Liver (tissue), 9 donors: ENCODE data around the gene APOL4. TPM values are rescaled to one million over a fixed set of nuclear protein-coding genes. Genes with fewer than 3 reads are reported as not detected.

Experiments used
- DNase-seq: peaks from one replicate; pipeline ENCODE4 v3.0.0-alpha.2; 2017; ENCODE audit warnings: low spot score
- H3K27ac ChIP-seq, 2 donors: one replicate each; pipeline ENCODE4 v1.7.0; 2013; ENCODE audit warnings: inconsistent platforms in 2 of 2, low read length in 2 of 2, control low read depth in 1 of 2, low read depth in 1 of 2, mild to moderate bottlenecking in 1 of 2
- H3K27me3 ChIP-seq, 4 donors: one replicate each; pipeline versions ENCODE4 v1.6.1 to v1.7.0; 2013; ENCODE audit warnings: low read length in 3 of 4, inconsistent platforms in 1 of 4, mild to moderate bottlenecking in 1 of 4, moderate library complexity in 1 of 4; ENCODE audit not compliant: control insufficient read depth in 4 of 4, insufficient read depth in 4 of 4
- H3K36me3 ChIP-seq, 4 donors: one replicate each; pipeline versions ENCODE4 v1.6.1 to v1.7.0; 2013; ENCODE audit warnings: low read length in 3 of 4, mild to moderate bottlenecking in 3 of 4, low read depth in 1 of 4, moderate library complexity in 1 of 4; ENCODE audit not compliant: control insufficient read depth in 4 of 4, insufficient read depth in 3 of 4
- H3K4me1 ChIP-seq, 4 donors: one replicate each; pipeline versions ENCODE4 v1.6.1 to v1.7.0; 2013; ENCODE audit warnings: low read length in 3 of 4, mild to moderate bottlenecking in 3 of 4, moderate library complexity in 1 of 4; ENCODE audit not compliant: control insufficient read depth in 4 of 4, insufficient read depth in 4 of 4
- H3K4me3 ChIP-seq, 3 donors: one replicate each; pipeline versions ENCODE4 v1.6.1 to v1.7.0; 2013; ENCODE audit warnings: low read length in 3 of 3, control low read depth in 1 of 3, low read depth in 1 of 3, mild to moderate bottlenecking in 1 of 3
- H3K9ac ChIP-seq, 2 donors: one replicate each; pipeline ENCODE4 v1.7.0; 2013; ENCODE audit warnings: low read length in 2 of 2, mild to moderate bottlenecking in 2 of 2, moderate library complexity in 2 of 2, control low read depth in 1 of 2, low read depth in 1 of 2
- H3K9me3 ChIP-seq, 4 donors: one replicate each; pipeline versions ENCODE4 v1.6.1 to v1.7.0; 2013; ENCODE audit warnings: low read length in 3 of 4; ENCODE audit not compliant: control insufficient read depth in 4 of 4
- EGR1 ChIP-seq, 2 donors: IDR thresholded peaks; 2 replicates each; pipeline ENCODE4 v1.6.1; 2016 to 2018; ENCODE audit warnings: antibody characterized with exemption in 2 of 2, low read depth in 2 of 2
- FOXA1 ChIP-seq: IDR thresholded peaks from 2 replicates; pipeline ENCODE4 v1.6.1; 2016; ENCODE audit warnings: antibody characterized with exemption
- FOXA2 ChIP-seq: IDR thresholded peaks from 2 replicates; pipeline ENCODE4 v1.6.1; 2016; ENCODE audit warnings: antibody characterized with exemption
- GABPA ChIP-seq, 2 donors: IDR thresholded peaks in 1 of 2; conservative IDR thresholded peaks in 1 of 2; 2 replicates each; pipeline ENCODE4 v1.6.1; 2016; ENCODE audit warnings: antibody characterized with exemption in 2 of 2, mild to moderate bottlenecking in 1 of 2, moderate library complexity in 1 of 2
- HNF4A ChIP-seq, 2 donors: conservative IDR thresholded peaks; 2 replicates each; pipeline ENCODE4 v1.6.1; 2016; ENCODE audit warnings: antibody characterized with exemption in 2 of 2, mild to moderate bottlenecking in 2 of 2
- HNF4G ChIP-seq: IDR thresholded peaks from 2 replicates; pipeline ENCODE4 v1.6.1; 2016; ENCODE audit warnings: antibody characterized with exemption
- NR2F2 ChIP-seq: IDR thresholded peaks from 2 replicates; pipeline ENCODE4 v1.6.1; 2016; ENCODE audit warnings: antibody characterized with exemption
- RAD21 ChIP-seq, 2 donors: IDR thresholded peaks; 2 replicates each; pipeline ENCODE4 v1.6.1; 2016; ENCODE audit warnings: antibody characterized with exemption in 2 of 2, mild to moderate bottlenecking in 2 of 2
- RXRA ChIP-seq, 2 donors: IDR thresholded peaks; 2 replicates each; pipeline ENCODE4 v1.6.1; 2017 to 2018; ENCODE audit warnings: antibody characterized with exemption in 2 of 2, mild to moderate bottlenecking in 1 of 2
- SP1 ChIP-seq: IDR thresholded peaks from 2 replicates; pipeline ENCODE4 v1.6.1; 2018; ENCODE audit warnings: antibody characterized with exemption, mild to moderate bottlenecking
- YY1 ChIP-seq: IDR thresholded peaks from 2 replicates; pipeline ENCODE4 v1.6.1; 2016; ENCODE audit warnings: antibody characterized with exemption, mild to moderate bottlenecking
- WGBS: extraction: QIAGEN DNeasy Blood & Tissue Kit; methylation state at CpG from one replicate; pipeline ENCODE4 v1.1.7; 2013; 5-methylcytosine and 5-hydroxymethylcytosine counted together
- polyA plus RNA-seq, 2 donors: library from polyadenylated mRNA; stranded (reverse) in 1 of 2; unstranded in 1 of 2; fragments of 200-250 nt in 1 of 2; fragments of >200 nt in 1 of 2; fragmentation: Nextera tagmentation in 1 of 2; extraction: Ambion mirVana in 1 of 2; gene quantifications; one replicate each; pipeline versions ENCODE4 v1.2.1 to v1.2.3, GENCODE V29; 2013 to 2015
- total RNA-seq, 2 donors: library from RNA; depleted of rRNA; stranded (reverse); fragments of >200 nt; gene quantifications; one replicate each; pipeline ENCODE4 v1.2.3, GENCODE V29; 2014
- TF ChIP-seq, protein P1 (sequence below): IDR thresholded peaks from 2 replicates; pipeline ENCODE4 v1.6.1; 2016; ENCODE audit warnings: antibody characterized with exemption
- TF ChIP-seq, protein P2 (sequence below): fragments of 150-350 bp; IDR thresholded peaks from 2 replicates; pipeline ENCODE4 v1.5.1; 2017; ENCODE audit warnings: improper control_type of control experiment, low read depth, low read length; ENCODE audit not compliant: missing input control
- TF ChIP-seq, protein P3 (sequence below): IDR thresholded peaks from 2 replicates; pipeline ENCODE4 v1.6.1; 2016; ENCODE audit warnings: antibody characterized with exemption
- donor health status: healthy.
- donor health status: healthy.
- donor health status: healthy.
- donor health status: healthy.
- donor health status: healthy.

APOL4 gene
- total and polyA plus RNA-seq, 4 donors = 0.59 to 2.3 (median 1.8) TPM

DNA sequence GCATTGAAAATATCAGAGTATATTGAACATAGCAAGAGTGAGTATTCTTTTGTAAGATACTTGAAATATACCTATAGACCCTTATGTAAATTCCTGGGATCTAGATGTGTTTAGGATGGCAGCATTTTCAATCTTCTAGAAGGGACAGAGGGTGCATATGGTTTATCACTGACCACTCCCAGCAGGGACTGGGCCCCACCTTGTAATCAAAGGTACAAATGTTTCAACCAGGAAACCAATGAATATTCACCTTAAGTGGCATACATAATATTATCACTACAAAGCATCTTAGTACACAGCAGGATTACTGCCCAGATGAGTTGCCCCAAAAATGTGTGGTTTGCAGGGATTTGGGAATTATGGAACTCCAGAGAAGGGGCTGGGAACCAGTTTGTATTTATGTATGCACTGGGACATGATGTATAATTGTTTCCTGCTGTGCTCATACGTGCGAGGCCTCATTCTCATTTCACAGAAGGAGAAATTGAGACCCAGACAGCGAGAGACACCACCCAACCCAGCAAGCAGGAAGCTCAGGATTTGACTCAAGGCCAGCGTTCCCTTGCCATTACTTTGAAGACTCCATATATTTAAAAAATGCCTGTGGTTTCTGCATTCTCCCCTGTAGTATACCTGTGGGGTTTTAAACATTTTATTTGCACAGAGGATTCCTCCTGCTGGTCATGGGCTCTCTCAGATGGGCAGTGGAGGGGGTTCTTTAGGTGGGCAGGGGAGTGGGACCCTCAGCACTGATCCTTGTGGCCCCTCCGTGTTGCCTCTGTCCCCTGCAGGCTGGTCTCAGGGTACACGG is 5.2 kb downstream of the APOL4 start:
- peak overlapping the region in 1 of 2 donors; percentile 39 for H3K27ac ChIP-seq
- WGBS = 75% methylated on average over 6 of the region's 6 CpGs
- DNase-seq = no peak

DNA sequence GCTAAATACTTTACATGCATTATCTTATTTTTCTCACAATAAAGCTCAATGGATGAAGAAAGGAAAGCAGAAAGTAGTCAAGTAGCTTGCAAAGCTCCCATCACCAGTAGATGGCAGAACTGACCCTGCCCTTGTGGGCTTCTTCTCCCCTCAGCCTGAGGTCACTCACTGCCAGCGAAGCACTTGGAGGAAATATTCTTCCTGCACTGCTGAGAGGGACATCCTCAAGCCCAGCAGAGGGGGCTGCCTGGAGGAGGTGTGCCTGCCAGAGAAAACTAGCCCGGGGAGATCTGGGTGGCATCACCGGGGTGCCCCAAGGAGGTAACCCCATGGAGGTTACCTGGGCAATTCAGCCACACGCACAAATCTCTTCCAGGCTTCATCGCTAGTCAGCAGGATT is 6.6 kb downstream of the APOL4 start:
- TF ChIP-seq HNF4A (conservative IDR thresholded peaks at IDR 0.05) (peak in 1 of 2 donors; percentile 15), NR2F2 (peak; percentile 54), RAD21 (IDR thresholded peaks at IDR 0.05) (peak; percentile 89 to 92), HNF4G (no peak), RXRA (IDR thresholded peaks at IDR 0.05) (peak in 1 of 2 donors; percentile 39)
- TF ChIP-seq, protein P1, sequence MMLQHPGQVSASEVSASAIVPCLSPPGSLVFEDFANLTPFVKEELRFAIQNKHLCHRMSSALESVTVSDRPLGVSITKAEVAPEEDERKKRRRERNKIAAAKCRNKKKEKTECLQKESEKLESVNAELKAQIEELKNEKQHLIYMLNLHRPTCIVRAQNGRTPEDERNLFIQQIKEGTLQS = no peak
- TF ChIP-seq, protein P2, sequence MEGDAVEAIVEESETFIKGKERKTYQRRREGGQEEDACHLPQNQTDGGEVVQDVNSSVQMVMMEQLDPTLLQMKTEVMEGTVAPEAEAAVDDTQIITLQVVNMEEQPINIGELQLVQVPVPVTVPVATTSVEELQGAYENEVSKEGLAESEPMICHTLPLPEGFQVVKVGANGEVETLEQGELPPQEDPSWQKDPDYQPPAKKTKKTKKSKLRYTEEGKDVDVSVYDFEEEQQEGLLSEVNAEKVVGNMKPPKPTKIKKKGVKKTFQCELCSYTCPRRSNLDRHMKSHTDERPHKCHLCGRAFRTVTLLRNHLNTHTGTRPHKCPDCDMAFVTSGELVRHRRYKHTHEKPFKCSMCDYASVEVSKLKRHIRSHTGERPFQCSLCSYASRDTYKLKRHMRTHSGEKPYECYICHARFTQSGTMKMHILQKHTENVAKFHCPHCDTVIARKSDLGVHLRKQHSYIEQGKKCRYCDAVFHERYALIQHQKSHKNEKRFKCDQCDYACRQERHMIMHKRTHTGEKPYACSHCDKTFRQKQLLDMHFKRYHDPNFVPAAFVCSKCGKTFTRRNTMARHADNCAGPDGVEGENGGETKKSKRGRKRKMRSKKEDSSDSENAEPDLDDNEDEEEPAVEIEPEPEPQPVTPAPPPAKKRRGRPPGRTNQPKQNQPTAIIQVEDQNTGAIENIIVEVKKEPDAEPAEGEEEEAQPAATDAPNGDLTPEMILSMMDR = peak; percentile 66
- Histone ChIP-seq H3K27ac (no peak overlapping the region), H3K36me3 (no peaks in the 10 kb centered on the region), H3K4me1 (peaks cover 2 to 38% (median 27%) of the 10 kb centered on the region in 4 donors), H3K9me3 (no peaks in the 10 kb centered on the region), H3K9ac (no peak overlapping the region), H3K4me3 (no peak overlapping the region), H3K27me3 (no peaks in the 10 kb centered on the region)
- WGBS = 59% methylated on average over 5 of the region's 5 CpGs
- no peak for DNase-seq

More for the DNA sequence above, 5.2 kb downstream of the APOL4 start:
- Histone ChIP-seq H3K27me3 (no peaks in the 10 kb centered on the region), H3K36me3 (no peaks in the 10 kb centered on the region), H3K4me1 (peaks cover 2 to 40% (median 28%) of the 10 kb centered on the region in 4 donors), H3K9me3 (no peaks in the 10 kb centered on the region), H3K9ac (no peak overlapping the region), H3K4me3 (no peak overlapping the region)
- TF ChIP-seq HNF4A (conservative IDR thresholded peaks at IDR 0.05) (no peak), FOXA2 (no peak), RAD21 (IDR thresholded peaks at IDR 0.05) (no peak), YY1 (no peak), SP1 (no peak), FOXA1 (no peak), RXRA (IDR thresholded peaks at IDR 0.05) (no peak), GABPA (IDR thresholded peaks at IDR 0.05 in 1 of 2, conservative IDR thresholded peaks at IDR 0.05 in 1 of 2) (no peak)
- TF ChIP-seq, protein P3, sequence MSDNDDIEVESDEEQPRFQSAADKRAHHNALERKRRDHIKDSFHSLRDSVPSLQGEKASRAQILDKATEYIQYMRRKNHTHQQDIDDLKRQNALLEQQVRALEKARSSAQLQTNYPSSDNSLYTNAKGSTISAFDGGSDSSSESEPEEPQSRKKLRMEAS = no peak
- TF ChIP-seq, protein P1 = no peak

DNA sequence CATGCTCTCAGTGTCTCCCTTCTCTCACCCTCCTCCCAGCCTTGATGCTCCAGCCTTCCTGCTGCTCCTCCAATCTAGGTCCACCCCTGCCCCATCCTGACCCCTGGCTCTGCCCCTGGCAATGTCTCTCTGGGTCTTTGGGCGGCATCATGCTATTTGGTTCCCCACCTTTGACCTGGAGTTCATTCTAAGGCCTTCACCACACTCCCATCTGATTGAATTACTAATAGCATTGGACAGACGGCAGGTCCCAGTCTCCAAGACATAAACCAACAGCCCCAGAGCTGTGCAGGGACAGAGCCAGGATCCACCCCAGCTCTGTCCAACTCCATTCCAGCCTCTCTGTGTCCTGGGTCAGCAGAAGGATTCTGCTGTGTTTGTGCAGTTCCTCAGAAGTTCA is 7.2 kb downstream of the APOL4 start:
- Histone ChIP-seq H3K9ac (no peak overlapping the region), H3K27me3 (no peaks in the 10 kb centered on the region), H3K27ac (no peak overlapping the region), H3K9me3 (no peaks in the 10 kb centered on the region), H3K4me3 (no peak overlapping the region), H3K4me1 (peaks cover 2 to 38% (median 27%) of the 10 kb centered on the region in 4 donors), H3K36me3 (no peaks in the 10 kb centered on the region)
- DNase-seq = no peak
- 79% methylated on average over 2 of the region's 2 CpGs for WGBS
- no peak for TF ChIP-seq EGR1 (IDR thresholded peaks at IDR 0.05; ENCODE audit: low read depth in 2 of 2)
- TF ChIP-seq, protein P3 = no peak
- no peak for TF ChIP-seq HNF4G
- TF ChIP-seq RXRA (IDR thresholded peaks at IDR 0.05) = no peak
- no peak for TF ChIP-seq YY1
- TF ChIP-seq, protein P2 = no peak
